Testis (tissue), 3 donors: ENCODE data around the gene TMEM9. TPM values are rescaled to one million over a fixed set of nuclear protein-coding genes. Genes with fewer than 3 reads are reported as not detected.
A peak's percentile ranks its signal among the peaks of the same experiment; 100 is the strongest.

Experiments
- DNase-seq: peaks from one replicate; pipeline ENCODE4 v3.0.0-alpha.2; 2019
- H3K27ac ChIP-seq, 2 donors: fragments of 200-600 bp; sonication (generic); one replicate each; pipeline ENCODE4 v1.5.1; 2019
- H3K27me3 ChIP-seq: fragments of 200-600 bp; sonication (generic); one replicate; pipeline ENCODE4 v1.5.1; 2019
- H3K36me3 ChIP-seq: fragments of 200-600 bp; sonication (generic); one replicate; pipeline ENCODE4 v1.5.1; 2017; ENCODE audit warnings: low read depth; ENCODE audit errors: missing control alignments
- H3K4me1 ChIP-seq: fragments of 200-600 bp; sonication (generic); one replicate; pipeline ENCODE4 v1.5.1; 2019
- H3K4me3 ChIP-seq, 2 donors: fragments of 200-600 bp; sonication (generic); one replicate each; pipeline ENCODE4 v1.5.1; 2017 to 2019
- H3K9me3 ChIP-seq: fragments of 200-600 bp; sonication (generic); one replicate; pipeline ENCODE4 v1.5.1; 2017
- CTCF ChIP-seq, 3 experiments: fragments of 450-650 bp in 2 of 3; fragments of 200-600 bp in 1 of 3; sonication (generic) in 1 of 3; IDR thresholded peaks; one replicate each; pipeline ENCODE4 v1.5.1; 2016 to 2019; ENCODE audit warnings: antibody characterized with exemption in 3 of 3, mild to moderate bottlenecking in 2 of 3, moderate library complexity in 1 of 3
- POLR2A ChIP-seq: fragments of 450-650 bp; IDR thresholded peaks from one replicate; pipeline ENCODE4 v1.6.1; 2017; ENCODE audit warnings: antibody characterized with exemption, mild to moderate bottlenecking, moderate library complexity
- WGBS, 2 donors: methylation state at CpG; one replicate each; pipeline ENCODE4 v1.1.5; 2018; 5-methylcytosine and 5-hydroxymethylcytosine counted together
- intact Hi-C: fragments of 100-400 bp; cut with DNase I; formaldehyde crosslinking; loops from one replicate; pipeline ENCODE4 v1.15.1; 2023; ENCODE audit warnings: low total_unique reads
- polyA plus RNA-seq: library from polyadenylated mRNA; stranded (reverse); fragments of 350-450 nt; fragmentation: Illumina TruSeq; extraction: RNeasy Lipid Tissue Mini Kit (QIAGEN cat#74804); gene quantifications from one replicate; pipeline ENCODE4 v1.2.3, GENCODE V29; 2014; ENCODE audit warnings: low read depth, low replicate concordance; ENCODE audit not compliant: insufficient read depth
- total RNA-seq, 2 donors: library from RNA; depleted of rRNA; stranded (reverse); fragments of >200 nt; gene quantifications; one replicate each; pipeline ENCODE4 v1.2.3, GENCODE V29; 2016

Gene TMEM9
- total and polyA plus RNA-seq, 3 donors from 2014 or later: 101 to 134 (median 124) TPM

DNA sequence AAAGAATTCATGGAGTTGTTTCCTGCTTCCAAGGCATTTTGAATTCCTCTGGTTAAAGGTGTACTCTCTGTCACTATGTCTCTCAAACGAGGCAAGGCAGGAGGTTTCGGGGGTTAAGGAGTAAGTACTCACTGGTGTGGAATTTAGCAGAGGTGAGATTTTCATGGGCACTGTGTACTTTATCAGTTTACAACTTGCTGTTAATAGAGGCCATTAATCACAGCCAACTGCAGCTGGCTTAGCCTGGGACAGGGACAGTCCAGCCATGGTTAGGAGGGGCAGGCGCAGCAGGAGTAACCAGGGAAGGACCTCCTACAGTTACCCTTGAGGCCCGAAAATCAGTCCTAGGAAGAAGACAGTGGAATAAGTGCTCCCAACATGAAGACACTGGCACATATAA lies 18.1 kb upstream of the TMEM9 start:
- Histone ChIP-seq H3K27me3 (no peaks in the 10 kb centered on the region), H3K9me3 (no peaks in the 10 kb centered on the region), H3K36me3 (no peaks in the 10 kb centered on the region), H3K4me1 (peaks cover 6% of the 10 kb centered on the region), H3K27ac (no peak overlapping the region), H3K4me3 (no peak overlapping the region)
- intact Hi-C loops: no loop called here
- TF ChIP-seq POLR2A: no peak
- TF ChIP-seq CTCF (IDR thresholded peaks at IDR 0.05): no peak
- WGBS, 2 donors: 83 to 86% methylated on average over 4 of the region's 4 CpGs
- no peak for DNase-seq

DNA sequence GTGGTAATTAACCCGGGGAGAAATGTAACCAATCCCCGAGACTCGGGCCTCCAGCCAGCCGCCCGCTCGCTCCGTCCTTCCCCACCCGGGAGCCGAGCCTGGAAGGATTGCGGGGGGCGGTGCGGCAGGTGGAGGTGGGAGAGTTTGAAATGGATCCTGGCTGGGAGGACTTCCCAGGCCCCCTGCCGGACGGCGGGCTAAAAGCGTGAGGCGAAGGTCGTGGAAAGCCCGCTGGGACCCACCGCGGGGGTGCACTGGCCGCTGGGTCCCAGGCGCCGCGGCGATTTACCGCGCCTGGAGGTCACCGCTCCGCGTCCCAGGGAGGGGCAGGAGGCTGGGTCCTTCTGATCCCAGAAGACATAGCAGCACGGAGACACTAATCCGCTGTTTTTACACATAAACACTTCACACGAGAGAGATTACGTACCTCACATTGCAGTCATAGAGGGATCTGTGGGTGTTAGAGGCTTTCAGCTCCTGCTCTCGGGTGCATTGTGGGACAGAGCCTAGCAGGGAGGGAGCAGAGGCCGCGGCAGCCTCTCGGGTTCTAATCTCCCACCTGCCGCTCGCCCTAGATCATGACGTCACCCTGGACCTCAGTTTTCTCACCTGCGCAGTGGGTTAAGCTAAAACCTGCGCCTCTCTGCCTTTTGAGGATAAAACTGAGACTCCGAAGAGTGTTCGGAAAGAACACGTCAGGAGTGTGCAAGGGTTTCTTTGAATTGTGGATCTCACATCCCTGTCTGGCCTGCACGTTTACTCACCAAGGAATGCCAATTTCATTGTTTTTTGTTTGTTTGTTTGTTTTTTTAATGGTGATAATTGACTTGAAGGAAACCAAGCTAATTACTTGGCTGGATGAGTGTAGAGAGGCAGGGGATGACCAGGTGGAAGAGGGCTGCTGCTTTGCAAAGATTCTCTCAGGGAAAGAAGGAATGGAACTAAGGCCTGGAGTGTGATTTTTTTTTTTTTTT lies 17.1 kb upstream of the TMEM9 start:
- Histone ChIP-seq H3K27me3 (no peaks in the 10 kb centered on the region), H3K4me3 (peak overlapping the region; percentile 56 to 81), H3K36me3 (no peaks in the 10 kb centered on the region), H3K4me1 (peaks cover 6% of the 10 kb centered on the region), H3K9me3 (no peaks in the 10 kb centered on the region), H3K27ac (peak overlapping the region; percentile 68 to 74)
- 8 to 13% methylated on average over 17 to 48 of the region's 48 CpGs for WGBS, 2 donors
- intact Hi-C loops: no loop called here
- TF ChIP-seq CTCF (IDR thresholded peaks at IDR 0.05) (no peak), POLR2A (no peak)
- peak; percentile 49 for DNase-seq

DNA sequence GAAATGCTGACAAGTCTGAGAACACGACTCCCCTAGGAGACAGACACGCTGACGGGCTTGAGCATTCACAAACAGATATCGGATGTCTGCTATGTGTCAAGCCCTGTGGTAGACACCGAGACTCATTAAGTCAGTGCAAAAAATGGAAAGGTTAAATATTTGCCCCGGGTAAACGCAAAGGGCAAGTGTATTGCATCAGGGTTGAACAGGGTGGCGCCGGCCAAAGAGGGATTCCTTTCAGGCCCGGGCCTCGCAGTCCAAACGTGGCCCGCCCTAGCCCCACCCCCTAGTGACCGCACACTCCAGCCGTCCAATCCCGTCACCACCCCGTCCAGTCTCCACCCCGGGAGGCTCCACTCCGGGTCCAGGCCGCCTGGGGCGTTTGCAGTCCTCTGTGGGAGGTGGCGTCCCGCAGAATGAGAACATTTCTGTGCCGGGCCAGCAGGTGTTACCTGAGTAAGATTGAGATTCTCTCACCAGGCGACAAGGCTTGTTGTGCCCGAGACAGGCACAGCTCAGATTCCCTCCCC lies 16.3 kb upstream of the TMEM9 start:
- H3K9me3 ChIP-seq: no peaks in the 10 kb centered on the region
- H3K27ac ChIP-seq: peak overlapping the region; percentile 68 to 74
- H3K4me1 ChIP-seq: peaks cover 6% of the 10 kb centered on the region
- TF ChIP-seq POLR2A: peak; percentile 34
- peak in 1 of 3 experiments; percentile 9 for TF ChIP-seq CTCF (IDR thresholded peaks at IDR 0.05)
- H3K36me3 ChIP-seq: no peaks in the 10 kb centered on the region
- intact Hi-C loops: no loop called here
- peak overlapping the region; percentile 56 to 81 for H3K4me3 ChIP-seq
- 4 to 5% methylated on average over 21 to 26 of the region's 26 CpGs for WGBS, 2 donors
- no peaks in the 10 kb centered on the region for H3K27me3 ChIP-seq
- peak; percentile 95 for DNase-seq

DNA sequence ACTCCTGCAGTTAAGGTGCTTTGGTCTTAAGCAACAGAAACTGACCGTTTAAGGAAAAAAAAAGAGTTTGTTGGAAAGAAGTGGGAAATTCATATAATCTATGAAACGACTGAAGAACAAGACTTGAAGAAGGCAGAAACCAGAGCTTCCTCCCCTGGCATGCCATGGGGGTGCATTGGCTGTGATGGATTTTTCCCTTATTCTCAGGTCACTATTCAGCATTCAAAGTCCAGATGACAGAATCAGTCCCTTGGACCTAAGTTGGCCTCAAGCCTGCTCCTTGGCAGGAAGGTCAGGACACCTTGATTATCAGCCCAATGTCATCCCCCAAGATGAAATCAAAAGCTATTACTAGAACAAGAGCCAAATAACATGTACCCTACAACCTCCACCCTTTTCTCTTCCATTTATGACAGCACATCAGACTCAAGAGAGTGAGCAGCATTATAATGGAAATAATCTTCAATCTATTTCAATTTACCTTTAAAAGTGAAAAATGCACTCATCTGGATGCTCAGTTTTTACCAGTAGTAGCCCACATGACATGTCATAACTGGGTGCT lies 15.8 kb upstream of the TMEM9 start:
- no peak for DNase-seq
- H3K27ac ChIP-seq: peak overlapping the region in 1 of 2 donors; percentile 8
- TF ChIP-seq POLR2A: no peak
- no peak for TF ChIP-seq CTCF (IDR thresholded peaks at IDR 0.05)
- WGBS, 2 donors: 59 to 71% methylated on average over 2 of the region's 2 CpGs
- peaks cover 6% of the 10 kb centered on the region for H3K4me1 ChIP-seq
- no peaks in the 10 kb centered on the region for H3K27me3 ChIP-seq
- H3K4me3 ChIP-seq: peak overlapping the region in 1 of 2 donors; percentile 81
- H3K9me3 ChIP-seq: no peaks in the 10 kb centered on the region
- intact Hi-C loops: no loop called here
- H3K36me3 ChIP-seq: no peaks in the 10 kb centered on the region
